DMS53 (cell line): Measurements from ENCODE around the gene CUL9.

Experiments used
- DNase-seq: peaks from one replicate; lab custom pipeline; 2025; lab: John Stamatoyannopoulos, UW

CUL9 gene

DNA sequence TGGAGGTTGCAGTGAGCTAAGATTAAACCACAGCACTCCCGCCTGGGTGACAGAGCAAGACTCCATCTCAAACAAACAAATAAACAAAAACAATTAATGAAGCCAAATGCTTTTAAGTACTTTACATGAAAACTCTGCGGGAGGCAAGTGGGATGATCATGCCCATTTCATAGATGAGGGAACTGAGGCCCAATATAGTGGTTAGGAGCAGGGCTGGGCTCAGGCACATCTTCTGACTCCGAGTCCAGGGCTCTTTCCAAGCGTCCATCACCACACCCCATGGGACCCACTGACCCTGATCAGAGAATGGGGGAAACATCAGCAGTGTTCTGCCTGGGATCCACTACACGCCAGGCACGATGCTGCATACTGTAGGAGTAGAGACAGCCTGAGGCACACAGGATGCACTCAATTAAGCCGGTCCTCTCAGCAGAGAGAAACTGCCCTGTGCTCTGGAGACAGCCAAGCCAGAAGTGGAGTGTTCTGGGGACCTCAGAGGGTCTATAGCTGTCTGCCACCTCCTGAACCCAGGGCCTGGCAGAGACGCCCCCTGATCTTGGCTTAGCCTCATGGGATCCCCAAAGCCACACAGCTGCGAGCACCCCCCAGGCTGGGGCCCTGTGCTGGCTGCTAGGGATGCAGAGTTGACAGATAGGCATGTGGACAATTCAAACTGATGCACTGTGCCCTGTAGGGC lies 74.8 kb downstream of the CUL9 start:
- no peak for DNase-seq

DNA sequence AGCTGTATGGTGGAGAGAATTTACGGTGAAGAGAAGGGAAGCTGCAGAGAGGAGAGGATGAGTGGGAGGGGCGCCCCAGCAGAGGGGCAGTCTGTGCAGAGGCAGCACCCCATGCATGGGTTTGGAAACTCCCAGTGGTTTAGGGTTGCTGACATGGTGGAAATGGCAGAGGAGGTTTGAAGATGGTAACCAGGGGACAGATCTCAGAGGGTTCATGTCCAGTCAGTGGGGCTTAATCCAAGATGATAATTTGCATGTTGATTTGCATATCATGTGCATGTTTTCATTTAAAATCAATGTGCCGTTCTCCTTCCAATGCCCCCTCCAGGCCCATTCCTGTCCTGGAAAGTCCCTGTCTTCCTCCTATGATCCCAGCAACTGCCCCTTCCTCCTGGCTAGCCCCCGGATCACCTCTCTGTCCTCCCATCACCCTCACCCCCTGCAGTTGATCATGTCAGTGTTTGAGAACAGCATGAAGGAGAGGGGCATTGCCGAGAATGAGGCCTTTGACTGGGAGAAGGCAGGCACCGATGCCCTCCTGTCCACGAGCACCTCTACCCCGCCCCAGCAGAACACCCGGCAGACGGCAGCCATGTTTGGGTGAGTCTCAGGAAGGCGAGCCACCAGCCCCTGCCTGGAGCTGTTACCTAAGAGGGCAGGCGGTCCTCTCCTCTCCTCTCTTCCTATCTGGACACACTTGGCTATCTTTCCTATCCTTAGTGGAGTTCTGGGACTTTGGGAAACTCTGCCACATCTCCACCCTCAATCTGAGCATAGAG lies 75.6 kb downstream of the CUL9 start:
- DNase-seq: no peak

DNA sequence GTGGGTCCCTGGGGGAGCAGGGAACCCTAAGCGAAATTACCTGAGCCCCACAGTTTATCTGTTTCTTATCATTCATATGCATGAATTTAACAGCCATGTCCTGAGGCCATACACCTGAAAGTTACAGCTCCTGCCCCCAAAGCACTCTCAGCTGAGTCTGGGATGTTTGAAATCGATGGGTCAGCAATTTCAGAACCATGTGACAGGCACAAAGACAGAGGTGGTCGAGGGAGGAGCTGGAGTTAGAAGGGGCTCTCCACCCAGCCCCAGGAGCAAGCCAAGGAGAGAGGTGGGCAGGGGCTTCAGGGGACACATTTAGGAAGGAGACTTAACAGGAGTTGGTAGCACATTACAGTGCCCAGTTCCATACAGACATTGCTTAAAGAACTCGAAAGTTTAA lies 76.2 kb downstream of the CUL9 start:
- no peak for DNase-seq

DNA sequence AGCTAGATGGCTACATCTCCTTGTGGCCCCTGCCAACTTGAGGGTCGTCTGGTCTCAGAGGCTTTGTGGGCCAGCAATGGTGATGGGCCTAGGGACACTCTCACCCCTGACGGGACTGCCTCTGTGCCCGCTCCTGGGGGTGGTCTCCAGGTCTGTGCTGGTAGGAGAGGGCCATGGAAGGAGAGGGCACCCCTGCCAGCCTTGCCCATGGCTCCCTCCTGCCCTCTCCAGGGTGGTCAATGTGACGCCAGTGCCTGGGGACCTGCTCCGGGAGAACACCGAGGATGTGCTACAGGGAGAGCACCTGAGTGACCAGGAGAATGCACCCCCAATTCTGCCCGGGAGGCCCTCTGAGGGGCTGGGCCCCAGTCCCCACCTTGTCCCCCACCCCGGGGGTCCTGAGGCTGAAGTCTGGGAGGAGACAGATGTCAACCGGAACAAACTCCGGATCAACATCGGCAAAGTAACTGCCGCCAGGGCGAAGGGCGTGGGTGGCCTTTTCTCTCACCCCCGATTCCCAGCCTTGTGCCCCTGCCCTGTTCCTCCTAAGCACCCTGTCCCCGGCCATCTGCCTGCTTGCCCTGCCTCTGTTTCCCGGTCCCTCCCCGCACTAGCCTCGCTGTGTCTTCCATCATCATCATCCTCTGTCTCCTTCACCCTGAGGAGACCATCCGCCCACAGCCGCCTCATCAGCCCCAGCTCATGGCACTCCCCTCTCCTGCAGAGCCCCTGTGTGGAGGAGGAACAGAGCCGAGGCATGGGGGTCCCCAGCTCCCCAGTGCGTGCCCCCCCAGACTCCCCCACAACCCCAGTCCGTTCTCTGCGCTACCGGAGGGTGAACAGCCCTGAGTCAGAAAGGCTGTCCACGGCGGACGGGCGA lies 77.1 kb downstream of the CUL9 start:
- no peak for DNase-seq

DNA sequence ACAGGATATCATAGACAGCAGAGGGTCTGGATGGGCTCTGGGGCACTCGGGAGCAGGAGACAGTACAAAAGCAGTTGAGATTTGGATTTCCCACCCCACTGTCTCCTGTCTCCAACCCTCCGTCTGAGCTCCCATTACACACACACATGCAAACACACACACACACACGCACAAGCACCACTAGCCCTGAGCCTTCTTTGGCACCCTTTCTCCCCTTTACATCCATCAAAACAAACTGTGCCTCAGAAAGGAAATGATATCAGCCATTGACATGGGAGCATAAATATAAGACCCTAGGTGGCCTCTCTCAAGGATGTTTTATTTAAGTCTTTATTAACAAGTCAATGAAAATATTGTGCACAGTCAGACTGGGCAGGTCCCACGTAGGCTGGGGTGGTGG lies 78.8 kb downstream of the CUL9 start:
- DNase-seq: no peak

DNA sequence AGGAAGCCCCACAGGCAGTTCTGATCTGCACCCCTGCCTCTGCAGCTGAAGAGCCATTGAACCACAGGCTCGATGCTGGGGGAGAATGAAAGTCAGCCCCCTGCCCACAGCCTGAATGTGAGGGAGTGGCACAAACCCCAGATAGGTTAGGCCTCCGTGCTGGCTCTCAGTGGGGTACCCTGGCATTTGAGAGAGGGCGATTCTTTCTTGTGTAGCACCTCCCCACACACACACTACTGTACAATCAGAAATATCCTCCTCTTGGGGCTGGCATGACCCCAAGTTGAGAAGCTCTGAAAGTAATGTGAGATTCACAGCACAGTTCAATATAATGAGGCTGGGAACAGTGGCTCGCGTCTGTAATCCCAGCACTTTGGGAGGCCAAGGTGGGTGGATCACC lies 79.2 kb downstream of the CUL9 start:
- no peak for DNase-seq

DNA sequence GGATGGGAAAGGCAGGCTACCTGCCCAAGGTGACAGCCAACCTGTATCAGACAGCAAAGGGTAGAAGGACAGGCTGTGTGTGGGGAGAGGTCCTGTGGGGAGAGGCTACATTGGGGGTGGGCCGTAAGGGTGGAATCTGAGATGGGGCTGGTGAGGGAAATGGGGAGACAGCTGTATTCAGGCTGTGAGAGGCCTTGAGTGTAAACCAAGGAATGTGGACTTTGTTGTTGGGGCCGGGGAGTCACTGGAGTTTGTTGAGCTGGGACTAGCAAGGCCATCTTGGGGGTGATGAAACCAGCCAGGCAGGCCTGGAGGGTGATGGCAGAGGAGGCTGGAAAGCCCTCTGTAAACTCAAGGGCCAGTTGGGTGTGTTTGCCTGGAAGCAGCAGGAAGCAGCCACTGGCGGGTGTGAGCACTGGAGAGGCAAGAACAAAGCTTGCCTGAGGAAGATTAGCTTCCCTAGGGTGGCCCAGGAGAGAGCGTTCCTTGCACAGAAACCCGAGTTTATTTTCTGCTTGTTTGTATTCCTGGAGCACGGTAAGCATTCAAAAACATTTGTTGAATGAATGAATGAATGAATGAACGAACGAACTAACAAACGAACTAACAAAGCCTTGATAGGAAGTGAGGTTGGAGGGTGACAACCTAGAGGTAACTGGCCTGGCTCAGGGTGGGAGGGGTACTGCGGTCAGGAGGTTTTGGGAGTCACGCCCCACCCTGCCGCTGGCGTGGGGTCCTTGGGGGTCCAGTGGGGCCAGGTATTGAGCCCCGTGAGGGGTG lies 80.2 kb downstream of the CUL9 start:
- DNase-seq: peak; percentile 54

DNA sequence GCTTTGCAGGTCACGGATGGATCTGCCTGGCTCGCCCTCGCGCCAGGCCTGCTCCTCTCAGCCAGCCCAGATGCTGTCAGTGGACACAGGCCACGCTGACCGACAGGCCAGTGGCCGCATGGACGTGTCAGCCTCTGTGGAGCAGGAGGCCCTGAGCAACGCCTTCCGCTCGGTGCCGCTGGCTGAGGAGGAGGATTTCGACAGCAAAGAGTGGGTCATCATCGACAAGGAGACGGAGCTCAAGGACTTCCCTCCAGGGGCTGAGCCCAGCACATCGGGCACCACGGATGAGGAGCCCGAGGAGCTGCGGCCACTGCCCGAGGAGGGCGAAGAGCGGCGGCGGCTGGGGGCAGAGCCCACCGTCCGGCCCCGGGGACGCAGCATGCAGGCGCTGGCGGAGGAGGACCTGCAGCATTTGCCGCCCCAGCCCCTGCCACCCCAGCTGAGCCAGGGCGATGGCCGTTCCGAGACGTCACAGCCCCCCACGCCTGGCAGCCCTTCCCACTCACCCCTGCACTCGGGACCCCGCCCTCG lies 80.9 kb downstream of the CUL9 start:
- DNase-seq: no peak

DNA sequence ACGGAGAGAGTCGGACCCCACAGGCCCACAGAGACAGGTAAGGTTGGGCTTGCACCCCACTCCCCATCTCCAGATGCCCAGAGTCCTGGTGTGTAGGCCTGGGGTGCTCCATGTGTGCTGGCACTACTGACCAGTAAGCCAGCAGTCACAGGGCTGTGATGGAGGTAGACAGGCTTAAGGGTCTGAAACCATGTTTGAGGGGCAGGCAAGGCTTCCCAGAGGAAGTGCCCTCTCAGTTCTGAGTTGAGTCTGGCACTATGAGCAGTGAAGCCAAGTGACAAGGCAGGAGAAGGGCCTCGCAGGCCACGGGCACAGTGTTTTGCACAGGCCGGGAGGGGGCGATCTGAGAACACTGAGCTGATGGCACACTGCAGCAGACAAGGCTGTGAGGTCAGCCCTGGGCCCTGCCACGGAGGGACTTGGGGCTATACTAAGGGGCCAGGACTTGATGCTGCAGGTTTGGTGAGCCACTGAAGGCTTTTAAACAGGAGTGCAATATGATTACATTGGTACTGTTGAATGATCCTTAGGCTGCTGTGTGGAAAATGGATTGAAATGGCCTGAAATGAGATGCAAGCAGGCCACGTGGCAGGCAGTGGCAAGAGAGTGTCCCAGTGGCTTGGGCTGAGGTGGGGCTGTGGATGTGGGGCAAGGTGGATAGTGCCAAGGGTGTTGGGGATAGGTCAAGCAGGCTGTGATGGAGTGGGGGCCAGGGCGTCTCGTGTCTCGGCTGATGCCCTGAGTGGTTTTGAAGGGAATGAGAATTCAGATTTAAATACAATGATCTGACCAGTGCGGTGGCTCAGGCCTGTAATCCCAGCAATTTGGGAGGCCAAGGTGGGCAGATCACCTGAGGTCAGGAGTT lies 81.5 kb downstream of the CUL9 start:
- peak; percentile 91 for DNase-seq

DNA sequence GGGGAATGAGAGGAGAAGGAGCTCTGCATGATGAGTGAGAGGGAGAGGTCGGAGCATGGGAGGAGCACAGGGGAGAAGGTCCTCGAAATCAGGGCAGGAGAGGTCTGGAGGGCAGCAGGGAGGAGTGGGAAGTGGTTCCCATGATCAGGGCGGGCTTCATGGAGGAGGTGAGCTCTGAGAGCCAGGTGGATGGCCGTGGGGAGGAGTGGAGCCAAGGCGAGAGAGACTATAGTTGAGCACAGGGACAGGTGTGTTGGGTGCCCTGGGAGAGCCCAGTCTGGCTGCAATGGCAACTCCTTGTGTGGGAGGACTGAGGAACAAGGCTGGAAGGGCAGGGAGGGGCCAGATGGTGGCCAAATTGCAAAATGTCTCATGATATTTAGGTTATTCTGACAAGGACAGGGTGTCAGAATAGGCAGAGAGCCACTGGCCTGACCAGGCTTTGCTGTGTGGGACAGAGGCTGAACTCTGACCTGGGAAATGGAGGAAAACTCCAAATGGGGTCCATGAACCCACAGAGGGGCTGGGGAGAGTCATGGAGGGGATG lies 82.7 kb downstream of the CUL9 start:
- no peak for DNase-seq

DNA sequence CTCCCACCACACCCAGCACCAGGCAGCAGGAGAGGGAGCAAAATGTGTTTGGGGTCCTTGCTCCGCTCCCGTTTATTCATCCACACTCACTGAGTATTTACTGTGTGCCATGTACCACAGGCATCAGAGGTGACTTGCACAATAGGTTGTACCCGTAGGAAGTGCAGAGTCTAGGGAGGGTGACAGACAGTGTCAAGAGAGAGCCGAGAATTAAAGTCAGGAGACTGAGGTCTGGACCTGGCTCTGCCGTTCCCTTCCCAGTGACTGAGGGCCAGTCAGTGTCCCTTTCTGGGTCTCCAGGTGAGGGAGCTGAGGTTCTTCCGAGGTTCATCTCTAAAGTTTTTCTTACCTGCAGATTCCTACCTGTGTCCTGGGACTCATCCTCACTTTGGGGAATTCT lies 83.6 kb downstream of the CUL9 start:
- no peak for DNase-seq

DNA sequence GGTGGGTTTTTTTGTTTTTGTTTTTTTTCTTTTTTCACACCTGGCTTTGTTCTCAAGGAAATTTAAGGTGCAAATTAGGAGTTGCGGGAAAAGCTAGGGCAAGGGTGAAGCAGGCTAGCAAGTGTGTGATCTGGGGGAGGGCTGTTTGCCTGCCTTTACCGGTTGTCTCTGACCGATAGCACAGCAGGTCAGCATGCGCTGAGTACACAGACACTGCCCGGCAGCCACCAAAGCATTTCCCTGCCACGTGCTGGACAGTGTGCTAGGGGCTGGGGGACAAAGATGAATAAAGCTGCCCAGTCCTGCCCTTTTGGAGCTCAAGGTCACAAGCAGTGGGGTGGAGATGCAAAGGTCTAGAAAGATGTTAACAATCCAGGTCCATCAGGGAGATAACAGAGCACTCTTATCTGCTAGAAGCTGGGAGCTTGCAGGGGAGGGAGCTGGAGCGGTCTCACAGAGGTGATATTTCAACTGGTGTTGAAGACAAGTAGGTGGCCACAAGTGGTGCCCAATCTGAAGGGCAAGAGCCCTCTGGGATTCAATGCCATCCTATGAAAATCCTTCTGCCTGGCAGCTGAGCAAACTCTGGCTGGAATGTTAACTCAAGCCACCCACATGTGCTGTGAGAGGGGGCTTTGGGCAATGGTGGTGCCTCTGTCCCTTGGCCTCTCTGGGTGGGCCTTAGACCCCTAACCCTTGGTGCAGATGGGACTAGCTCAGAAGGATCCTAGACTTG lies 85.8 kb downstream of the CUL9 start:
- no peak for DNase-seq

DNA sequence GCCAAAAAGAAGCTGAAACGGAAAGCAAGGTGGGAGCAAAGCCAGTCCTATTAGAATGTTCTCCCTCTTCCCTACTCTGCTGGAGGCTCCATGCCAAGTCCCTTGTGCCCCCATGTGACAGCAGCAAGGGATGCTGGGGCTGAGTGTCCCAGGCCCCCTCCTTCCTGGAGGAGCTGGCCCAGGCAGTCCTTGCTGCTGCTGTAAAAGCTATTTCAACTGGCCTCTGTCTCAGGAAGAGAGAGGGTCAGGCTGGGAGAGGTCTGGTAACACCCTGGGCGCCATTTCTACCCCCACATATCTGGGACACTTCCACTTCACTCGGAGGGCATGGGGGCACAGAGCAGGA lies 86.3 kb downstream of the CUL9 start:
- no peak for DNase-seq

DNA sequence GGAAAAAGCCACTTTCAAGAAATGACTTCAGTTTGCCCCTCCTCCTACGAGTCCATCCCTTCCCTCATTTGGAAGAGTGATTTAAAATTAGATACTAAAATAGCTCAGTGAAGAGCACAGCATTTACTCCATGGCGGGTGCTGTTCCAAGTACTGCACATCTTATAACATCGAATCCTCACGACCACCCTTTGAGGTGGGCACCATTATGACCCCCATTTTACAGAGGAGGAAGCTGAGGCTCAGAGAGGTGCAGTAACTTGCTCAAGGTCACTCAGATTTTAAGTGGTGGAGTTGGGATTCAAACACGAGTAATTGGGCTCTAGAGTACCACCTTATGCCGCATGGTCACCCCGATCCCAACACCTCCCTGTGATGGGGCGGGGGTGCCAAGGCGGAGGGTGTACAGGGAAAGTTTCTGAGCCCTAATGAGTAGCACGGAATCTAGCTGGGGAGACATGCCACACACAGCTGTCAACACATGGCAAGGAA lies 86.8 kb downstream of the CUL9 start:
- DNase-seq: no peak

DNA sequence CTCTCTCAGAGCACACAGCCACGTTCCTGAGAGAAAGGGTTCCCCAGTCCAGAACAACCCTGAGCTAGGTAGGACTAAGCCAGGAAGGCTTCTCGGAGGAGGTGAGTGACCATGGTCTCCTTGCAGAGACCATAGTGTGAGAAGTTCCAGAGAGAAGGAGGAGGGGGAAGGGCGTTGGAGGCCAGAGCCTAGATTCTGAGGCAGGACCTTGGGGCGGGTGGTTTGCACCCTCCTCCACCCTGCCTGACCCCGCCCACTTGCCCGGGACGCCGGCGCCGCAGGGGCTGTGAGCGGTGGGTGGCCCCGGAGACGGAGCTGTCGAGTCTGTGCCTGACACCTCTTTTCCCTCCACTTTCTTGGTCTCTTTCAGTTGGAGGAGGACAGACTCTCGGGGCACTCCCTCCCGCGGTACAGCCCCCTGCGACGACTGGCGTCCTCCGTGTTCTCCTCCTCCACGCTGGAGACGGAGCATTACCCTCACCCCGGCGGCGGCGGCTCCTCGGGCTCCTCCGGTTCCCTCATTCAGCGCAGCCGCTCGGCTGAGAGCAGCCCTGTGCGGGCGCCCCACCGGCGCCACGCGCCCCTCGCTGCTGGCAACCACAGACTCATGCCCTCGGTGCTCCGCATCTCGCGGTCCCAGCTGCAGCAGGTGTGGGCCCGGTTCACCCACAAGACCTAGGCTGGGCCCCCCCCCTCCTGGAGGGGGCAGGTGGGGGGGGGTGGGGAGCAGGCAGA lies 87.4 kb downstream of the CUL9 start:
- peak; percentile 63 for DNase-seq

DNA sequence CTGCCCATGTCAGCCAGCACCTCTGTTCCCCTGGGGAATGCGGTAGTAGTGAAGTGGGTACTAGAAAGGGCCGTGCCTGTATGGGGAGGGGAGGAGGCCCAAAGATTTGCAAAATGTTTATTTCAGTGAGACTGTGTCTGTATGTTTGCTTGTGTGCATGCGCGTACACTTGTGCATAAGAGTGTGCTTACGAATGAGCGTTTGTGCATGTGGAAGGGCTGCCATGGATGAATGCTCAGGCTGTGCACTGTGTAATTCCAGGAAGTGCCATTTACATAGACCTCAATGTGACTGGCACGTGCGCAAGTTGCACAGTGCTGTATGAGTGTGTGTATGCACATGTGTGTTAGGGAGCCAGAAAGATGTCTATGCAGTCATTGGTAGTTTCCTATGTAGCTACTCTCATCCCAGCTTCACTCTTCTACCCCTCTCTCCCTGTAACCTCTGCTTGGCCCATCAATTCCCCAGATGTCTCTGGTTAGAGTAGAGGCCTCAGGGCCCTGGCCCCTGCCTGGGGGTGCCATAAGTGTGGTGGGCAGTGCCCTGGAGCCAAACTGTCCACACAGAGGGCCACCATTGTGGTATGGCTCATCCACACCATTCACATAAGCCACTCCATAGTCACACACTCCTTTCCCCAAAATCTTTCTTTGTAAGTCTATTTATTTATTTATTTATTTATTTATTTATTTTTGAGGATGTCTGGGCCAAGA lies 89.3 kb downstream of the CUL9 start:
- peak; percentile 19 for DNase-seq

DNA sequence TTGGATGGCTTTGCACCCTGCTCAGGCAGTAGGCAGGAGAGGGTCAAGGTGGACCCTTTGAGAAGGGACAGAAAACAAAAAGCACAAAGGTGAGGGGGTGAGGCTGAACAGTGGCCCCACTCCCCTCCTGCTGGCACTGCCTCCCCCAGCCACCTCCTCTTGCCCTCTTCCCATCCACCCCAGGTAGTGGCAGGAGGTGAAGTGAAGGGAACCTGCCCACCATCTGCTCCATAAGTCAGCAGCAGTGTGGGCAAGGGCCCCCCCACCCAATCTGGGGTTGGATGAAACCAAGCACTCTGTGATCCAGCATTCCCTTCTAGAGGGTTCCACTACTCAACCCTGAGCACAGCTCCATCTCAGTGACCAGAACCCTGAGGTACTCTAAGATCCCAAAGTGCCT lies 89.9 kb downstream of the CUL9 start:
- DNase-seq: no peak

DNA sequence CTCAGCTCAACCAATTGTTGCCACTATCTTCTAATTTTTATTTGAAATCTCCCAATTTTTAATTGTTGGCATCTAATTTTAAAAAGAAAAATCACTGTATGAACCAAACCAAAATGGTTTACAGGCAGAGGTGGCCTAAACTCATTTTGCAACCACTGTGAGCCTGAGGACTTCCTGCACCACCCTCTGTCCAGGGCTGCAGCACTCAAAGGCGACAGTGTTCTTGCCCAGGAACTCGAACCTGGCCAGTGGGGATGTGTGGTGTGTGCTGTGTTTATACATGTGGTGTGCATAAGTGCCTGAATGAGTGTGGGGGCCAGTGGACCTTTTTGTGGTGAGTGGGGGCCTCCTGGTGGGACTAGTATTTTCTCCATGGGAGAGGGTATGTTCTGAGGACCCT lies 91.7 kb downstream of the CUL9 start:
- no peak for DNase-seq
